ENCODE results near the gene FOXR1.

GRCh38 chr11:118947091-118947490 lies 24.5 kb upstream of the FOXR1 start:
- TF ChIP-seq CTCF (IDR thresholded peaks at IDR 0.05; ENCODE audit: low read length) (no peak), EZH2 (IDR thresholded peaks at IDR 0.05; ENCODE audit: borderline replicate concordance, low read length) (no peak)
